ENCODE results near the gene CYP8B1. TPM values are rescaled to one million over a fixed set of nuclear protein-coding genes. Genes with fewer than 3 reads are reported as not detected.

CYP8B1 gene
- total and polyA plus RNA-seq, 2 of the 13 experiments (the other 11 are each of a cell fraction or from before 2014, with no cell fraction given): 0.58 to 2.0 TPM

GRCh38 chr3:42855547-42856380 is 19.9 kb downstream of the CYP8B1 start (continued):
- TF ChIP-seq ZNF784 (CRISPR knock-in tag; IDR thresholded peaks at IDR 0.05; ENCODE audit: borderline replicate concordance) (no peak), GATAD1 (CRISPR knock-in tag; IDR thresholded peaks at IDR 0.05) (no peak), TOE1 (CRISPR knock-in tag; IDR thresholded peaks at IDR 0.05) (0 out of 2 replicates have a peak, but pooled peaks have one; percentile 89), PRDM4 (CRISPR knock-in tag; IDR thresholded peaks at IDR 0.05; ENCODE audit: borderline replicate concordance) (no peak), GTF3A (CRISPR knock-in tag; conservative IDR thresholded peaks at IDR 0.05) (no peak), ZNF350 (CRISPR knock-in tag; IDR thresholded peaks at IDR 0.05; ENCODE audit: borderline replicate concordance, low read depth) (peak; percentile 18; the same call in 1 of the 2 replicates), BATF2 (CRISPR knock-in tag; IDR thresholded peaks at IDR 0.05) (no peak), MTF1 (CRISPR knock-in tag; IDR thresholded peaks at IDR 0.05) (no peak), ZNF253 (CRISPR knock-in tag; IDR thresholded peaks at IDR 0.05; ENCODE audit: borderline replicate concordance) (no peak), ETV5 (CRISPR knock-in tag; IDR thresholded peaks at IDR 0.05; ENCODE audit: borderline replicate concordance) (peak; percentile 61; the same call in 1 of the 2 replicates), BCL6 (CRISPR knock-in tag; IDR thresholded peaks at IDR 0.05) (peak; percentile 91), RFXANK (CRISPR knock-in tag; IDR thresholded peaks at IDR 0.05) (peak; percentile 82; the same call in 1 of the 2 replicates), TRAFD1 (CRISPR knock-in tag; IDR thresholded peaks at IDR 0.05; ENCODE audit: borderline replicate concordance) (no peak), MBNL3 (CRISPR knock-in tag; conservative IDR thresholded peaks at IDR 0.05) (no peak), BCL3 (CRISPR knock-in tag; IDR thresholded peaks at IDR 0.05) (no peak), MED13 (CRISPR knock-in tag; IDR thresholded peaks at IDR 0.05) (peak; percentile 87; the same call in 1 of the 2 replicates), THYN1 (CRISPR knock-in tag; IDR thresholded peaks at IDR 0.05; ENCODE audit: borderline replicate concordance, low read depth) (no peak), ZNF33A (CRISPR knock-in tag; IDR thresholded peaks at IDR 0.05; ENCODE audit: borderline replicate concordance) (no peak), MED8 (CRISPR knock-in tag; IDR thresholded peaks at IDR 0.05; ENCODE audit: insufficient replicate concordance) (peak; percentile 78), REPIN1 (CRISPR knock-in tag; IDR thresholded peaks at IDR 0.05; ENCODE audit: borderline replicate concordance, low read depth) (0 out of 2 replicates have a peak, but pooled peaks have one; percentile 82)

Data from HepG2 (cell line).